Left renal pelvis (tissue), 4 donors: Measurements from ENCODE around the gene LSS. TPM values are rescaled to one million over a fixed set of nuclear protein-coding genes. Genes with fewer than 3 reads are reported as not detected.
"Not testable (repeated sequence)": the region's sequence is repeated elsewhere in the genome, so short reads cannot be mapped to it uniquely, and the experiment has no call there.

Experiments used
- DNase-seq, 4 donors: peaks; one replicate each; pipeline ENCODE4 v3.0.0-alpha.2; 2013; ENCODE audit warnings: low read depth in 4 of 4, low spot score in 3 of 4
- polyA plus RNA-seq, 4 donors: library from polyadenylated mRNA; unstranded; fragments of 120-200 nt; gene quantifications; one replicate each; pipeline ENCODE4 v1.2.1, GENCODE V29; 2013; ENCODE audit not compliant: insufficient read length in 4 of 4

LSS gene
- polyA plus RNA-seq, 4 donors = 25.9 to 54.0 (median 32.2) TPM

DNA sequence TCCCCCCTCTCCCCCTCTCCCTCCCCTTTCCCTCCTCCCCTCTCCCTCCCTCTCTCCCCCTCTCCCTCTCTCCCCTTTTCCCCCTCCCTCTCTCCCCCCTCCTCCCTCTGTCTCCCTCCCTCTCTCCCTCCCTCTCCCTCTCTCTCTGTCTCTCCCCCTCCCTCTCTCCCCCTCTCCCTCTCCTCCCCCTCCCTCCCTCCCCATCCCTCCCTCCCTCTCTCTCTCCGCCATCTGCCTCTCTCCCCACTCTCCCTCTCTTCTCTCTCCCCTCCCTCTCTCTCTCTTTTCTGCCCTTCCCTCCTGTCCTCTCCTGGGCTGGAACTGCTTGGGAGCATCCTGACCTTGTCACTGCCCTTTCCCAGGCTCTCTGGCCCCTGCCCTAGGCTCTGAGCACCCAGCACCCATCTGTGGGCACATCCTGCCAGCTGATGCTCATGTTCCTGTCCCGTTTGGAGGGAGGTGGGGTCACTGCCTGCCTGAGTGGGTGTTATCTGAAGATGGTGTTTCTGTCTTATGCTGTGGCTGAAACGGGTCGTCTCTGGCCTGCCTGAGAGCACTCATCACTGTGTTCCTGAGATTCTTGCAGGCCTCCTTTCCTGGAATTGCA lies 84.0 kb downstream of the LSS start:
- DNase-seq = no peak

DNA sequence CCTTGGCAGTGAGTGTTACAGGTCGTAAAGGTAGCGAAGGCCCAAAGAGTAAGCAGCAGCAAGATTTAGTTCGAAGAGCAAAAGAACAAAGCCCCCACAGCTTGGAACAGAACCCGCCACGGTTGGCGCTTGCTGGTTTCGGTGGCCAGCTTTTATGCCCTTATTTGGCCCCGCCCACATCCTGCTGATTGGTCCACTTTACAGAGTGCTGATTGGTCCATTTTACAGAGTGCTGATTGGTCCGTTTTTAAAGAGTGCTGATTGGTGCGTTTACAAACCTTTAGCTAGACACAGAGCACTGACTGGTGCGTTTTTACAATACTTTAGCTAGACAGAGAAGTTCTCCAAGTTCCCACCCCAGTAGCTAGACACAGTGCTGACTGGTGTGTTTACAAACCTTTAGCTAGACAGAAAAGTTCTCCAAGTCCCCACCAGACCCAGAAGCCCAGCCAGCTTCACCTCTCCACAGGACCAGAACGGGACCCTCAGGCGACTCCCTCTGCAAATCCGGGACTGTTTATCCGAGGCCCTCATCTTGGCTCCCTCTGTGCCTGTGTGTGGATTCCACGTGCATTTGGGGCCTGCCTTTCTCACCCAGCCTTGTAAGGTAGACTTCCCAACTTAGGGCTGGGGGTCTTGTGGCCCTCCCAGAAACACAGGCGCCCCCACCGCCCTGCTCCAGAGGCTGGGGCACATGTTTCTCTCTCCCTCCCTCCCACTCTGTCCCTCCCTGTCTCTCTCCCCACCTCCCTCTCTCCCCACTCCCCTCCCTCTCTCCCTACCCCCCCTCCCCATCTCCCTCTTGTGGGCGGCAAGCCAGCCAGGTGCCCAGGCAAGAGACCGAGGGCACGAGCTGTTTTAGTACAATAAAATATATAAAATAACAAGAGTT lies 85.7 kb downstream of the LSS start:
- no peak for DNase-seq

DNA sequence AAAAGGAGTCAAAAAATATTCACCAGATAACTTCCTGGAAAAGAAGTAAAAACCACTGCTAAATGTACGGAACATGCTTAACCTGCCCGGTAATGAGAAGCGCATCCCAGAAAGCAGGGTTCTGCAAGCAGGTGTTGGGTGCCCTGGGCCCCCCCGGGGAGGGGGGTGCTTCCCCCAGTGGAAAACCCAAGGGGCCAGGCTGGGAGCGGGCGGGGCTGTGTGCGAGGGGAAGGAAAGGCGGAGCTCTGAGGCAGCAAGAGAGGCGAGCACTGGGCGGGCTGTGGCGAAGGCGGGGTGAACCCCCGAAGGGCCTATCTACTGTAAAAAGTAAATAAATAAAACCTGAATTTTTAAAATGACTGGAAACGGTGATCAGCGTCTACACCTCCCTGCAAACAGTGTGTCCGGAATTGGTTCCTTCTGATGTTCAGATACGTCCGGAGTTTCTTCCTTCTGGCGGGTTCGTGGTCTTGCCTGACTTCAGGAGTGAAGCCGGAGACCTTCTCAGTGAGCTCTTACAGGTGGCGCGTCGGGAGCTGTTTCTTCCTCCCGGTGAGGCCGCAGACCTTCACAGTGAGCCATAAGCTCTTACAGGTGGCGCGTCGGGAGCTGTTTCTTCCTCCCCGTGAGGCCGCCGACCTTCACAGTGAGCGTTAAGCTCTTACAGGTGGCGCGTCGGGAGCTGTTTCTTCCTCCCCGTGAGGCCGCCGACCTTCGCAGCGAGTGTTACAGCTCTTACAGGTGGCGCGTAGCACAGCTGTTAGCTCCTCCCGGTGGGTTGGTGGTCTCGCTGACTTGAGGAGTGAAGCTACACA lies 86.6 kb downstream of the LSS start:
- DNase-seq = no peak

DNA sequence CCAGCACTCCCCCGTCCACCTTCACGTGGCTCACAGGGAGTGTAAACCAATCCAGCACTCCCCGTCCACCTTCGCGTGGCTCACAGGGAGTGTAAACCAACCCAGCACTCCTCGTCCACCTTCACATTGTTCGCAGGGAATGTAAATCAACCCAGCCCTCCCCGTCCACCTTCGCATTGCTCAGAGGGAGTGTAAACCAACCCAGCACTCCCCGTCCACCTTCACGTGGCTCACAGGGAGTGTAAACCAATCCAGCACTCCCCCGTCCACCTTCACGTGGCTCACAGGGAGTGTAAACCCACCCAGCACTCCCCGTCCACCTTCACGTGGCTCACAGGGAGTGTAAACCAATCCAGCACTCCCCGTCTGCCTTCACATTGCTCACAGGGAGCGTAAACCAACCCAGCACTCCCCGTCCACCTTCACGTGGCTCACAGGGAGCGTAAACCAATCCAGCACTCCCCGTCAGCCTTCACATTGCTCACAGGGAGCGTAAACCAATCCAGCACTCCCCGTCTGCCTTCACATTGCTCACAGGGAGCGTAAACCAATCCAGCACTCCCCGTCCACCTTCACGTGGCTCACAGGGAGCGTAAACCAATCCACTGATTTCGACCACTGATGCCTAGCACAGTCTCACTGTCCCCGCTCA lies 88.1 kb downstream of the LSS start:
- not testable (repeated sequence) for DNase-seq

DNA sequence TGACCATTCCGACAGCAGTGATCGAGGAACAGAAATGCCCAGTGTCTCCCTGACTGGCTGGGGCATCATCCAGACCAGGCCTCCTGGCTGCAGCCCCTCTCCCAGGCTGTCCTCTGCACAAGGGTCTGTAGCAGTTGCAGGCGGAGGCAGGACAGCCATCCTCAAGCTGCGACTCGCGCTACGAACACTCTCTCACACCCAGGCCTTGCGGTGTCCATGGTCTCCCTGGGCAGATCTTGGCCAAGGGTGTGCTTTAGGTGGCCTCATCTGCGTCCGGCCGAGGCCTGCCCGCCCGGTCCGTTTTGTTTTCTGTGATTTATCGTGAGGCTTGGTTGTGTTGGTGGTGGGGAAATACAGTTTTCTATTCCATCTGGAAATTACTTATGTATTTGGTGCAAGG lies 88.9 kb downstream of the LSS start:
- DNase-seq = no peak

DNA sequence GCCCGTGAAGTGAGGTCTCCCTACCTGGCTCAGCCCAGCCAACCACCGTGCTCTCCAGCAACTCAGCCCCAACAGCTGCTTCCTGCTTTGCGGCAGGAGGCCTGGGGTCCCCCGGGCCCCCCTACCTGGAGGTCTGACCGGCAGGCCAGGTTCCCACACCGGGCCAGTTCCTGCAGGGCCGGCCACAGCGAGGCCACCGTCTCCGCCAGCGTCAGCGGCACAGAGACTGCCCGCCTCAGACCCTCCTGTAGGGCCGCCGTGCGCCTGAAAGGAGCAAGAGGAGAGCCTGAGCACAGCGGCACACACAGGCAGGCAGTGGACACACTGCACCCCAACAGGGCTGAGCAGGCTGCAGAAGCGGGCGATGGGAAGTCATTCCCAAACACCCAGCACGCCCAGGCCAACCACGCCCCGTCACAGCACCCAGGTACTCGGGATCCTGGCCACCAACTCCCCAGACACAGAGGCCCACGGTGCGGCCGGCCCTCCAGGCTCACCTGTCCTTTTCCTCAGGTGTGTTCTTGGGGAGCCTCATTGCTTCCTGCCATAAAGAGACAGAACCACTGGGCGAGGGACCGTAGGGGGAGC lies 90.1 kb downstream of the LSS start:
- DNase-seq = no peak

Other genes with a start within 250 kb of the LSS start
- 100 to 1,000 TPM; 256 to 946 (median 296) TPM for gene COL6A1, start 247.0 kb downstream of the LSS start, polyA plus RNA-seq
- 1,000 to 10,000 TPM in 1 of 4 donors, 100 to 1,000 TPM in 3; 205 to 1,137 (median 238) TPM for gene COL6A2, start 130.7 kb downstream of the LSS start, polyA plus RNA-seq
- gene FTCD, start 73.2 kb downstream of the LSS start, polyA plus RNA-seq = 10 to 100 TPM in 3 of 4 donors, 1 to 10 TPM in 1; 2.9 to 46.9 (median 21.8) TPM
- 10 to 100 TPM in 3 of 4 donors, 1 to 10 TPM in 1; 5.9 to 15.6 (median 12.5) TPM for gene SPATC1L, start 44.3 kb downstream of the LSS start, polyA plus RNA-seq
- 100 to 1,000 TPM in 1 of 4 donors, 10 to 100 TPM in 3; 65.3 to 106 (median 73.4) TPM for gene MCM3AP, start 56.8 kb upstream of the LSS start, polyA plus RNA-seq
- gene YBEY, start 57.6 kb upstream of the LSS start, polyA plus RNA-seq = 10 to 100 TPM; 18.0 to 23.6 (median 21.4) TPM
- gene C21orf58, start 95.1 kb upstream of the LSS start, polyA plus RNA-seq = 10 to 100 TPM in 2 of 4 donors, 1 to 10 TPM in 2; 7.8 to 23.4 (median 10.0) TPM
- gene PCNT, start 95.4 kb upstream of the LSS start, polyA plus RNA-seq = 10 to 100 TPM; 25.5 to 43.2 (median 33.0) TPM
- 10 to 100 TPM; 24.3 to 49.8 (median 33.6) TPM for gene DIP2A, start 230.1 kb upstream of the LSS start, polyA plus RNA-seq